SK-N-MC (cell line): ENCODE measurements around the gene SFRP5.

Experiments used
- DNase-seq: peaks from one replicate; pipeline ENCODE4 v3.0.0-alpha.2; 2011; ENCODE audit warnings: low read depth, low spot score
- H3K27ac ChIP-seq: fragments of 200-600 bp; sonication (generic); 2 replicates; pipeline ENCODE4 v1.5.1; 2016; ENCODE audit warnings: mixed run types
- H3K36me3 ChIP-seq: fragments of 200-600 bp; sonication (generic); 2 replicates; pipeline ENCODE4 v1.6.1; 2017; ENCODE audit warnings: antibody characterized with exemption, low read length, mixed read lengths; ENCODE audit not compliant: insufficient read depth
- H3K4me3 ChIP-seq: fragments of 200-600 bp; sonication (generic); 2 replicates; pipeline ENCODE4 v1.5.1; 2016
- H3K9ac ChIP-seq: fragments of 200-600 bp; sonication (generic); 2 replicates; pipeline ENCODE4 v1.8.0; 2017; ENCODE audit warnings: mixed run types, mixed read lengths; ENCODE audit not compliant: insufficient read length
- H3K9me3 ChIP-seq: fragments of 200-600 bp; sonication (generic); 2 replicates; pipeline ENCODE4 v1.6.1; 2017; ENCODE audit warnings: low read depth, mild to moderate bottlenecking, antibody characterized with exemption, low read length, moderate library complexity, mixed read lengths
- EZH2 ChIP-seq: fragments of 200-600 bp; sonication (generic); IDR thresholded peaks from one replicate; pipeline ENCODE4 v1.6.1; 2017; ENCODE audit warnings: antibody characterized with exemption
- FOXP2 ChIP-seq: optimal IDR thresholded peaks from 2 replicates; pipeline ENCODE3; 2011; ENCODE audit warnings: mild to moderate bottlenecking, moderate library complexity; ENCODE audit not compliant: insufficient read depth; ENCODE audit errors: extremely low read length, control extremely low read depth
- POLR2AphosphoS5 ChIP-seq: IDR thresholded peaks from 2 replicates; pipeline ENCODE4 v1.6.1; 2012; ENCODE audit warnings: mild to moderate bottlenecking, low read depth, low read length, borderline replicate concordance

The SFRP5 gene

GRCh38 chr10:97789770-97790397, 18.1 kb upstream of the SFRP5 start:
- no peak for DNase-seq
- Histone ChIP-seq H3K4me3 (no peak overlapping the region), H3K27ac (no peak overlapping the region), H3K9me3 (no peaks in the 10 kb centered on the region), H3K36me3 (no peaks in the 10 kb centered on the region), H3K9ac (no peak overlapping the region)
- TF ChIP-seq EZH2 (no peak), FOXP2 (no peak), POLR2AphosphoS5 (no peak)

GRCh38 chr10:97788552-97789442, 17.0 kb upstream of the SFRP5 start:
- TF ChIP-seq EZH2: no peak
- no peak for TF ChIP-seq FOXP2
- TF ChIP-seq POLR2AphosphoS5: no peak
- Histone ChIP-seq H3K27ac (no peak overlapping the region), H3K9me3 (no peaks in the 10 kb centered on the region), H3K9ac (no peak overlapping the region), H3K36me3 (no peaks in the 10 kb centered on the region), H3K4me3 (peak overlapping the region; percentile 28; the same call in 1 of the 2 replicates)
- no peak for DNase-seq

- no peaks in the 10 kb centered on the region for H3K36me3 ChIP-seq
- H3K4me3 ChIP-seq: no peak overlapping the region
- DNase-seq: no peak
- no peak overlapping the region for H3K9ac ChIP-seq
- TF ChIP-seq POLR2AphosphoS5 (no peak), EZH2 (no peak)
- H3K9me3 ChIP-seq: no peaks in the 10 kb centered on the region
- no peak overlapping the region for H3K27ac ChIP-seq
These were observed 13.9 kb upstream of the SFRP5 start for GRCh38 chr10:97785731-97786130.

- DNase-seq: no peak
- Histone ChIP-seq H3K9ac (no peak overlapping the region), H3K27ac (no peak overlapping the region), H3K36me3 (no peaks in the 10 kb centered on the region), H3K4me3 (no peak overlapping the region), H3K9me3 (no peaks in the 10 kb centered on the region)
- no peak for TF ChIP-seq EZH2
- TF ChIP-seq FOXP2: no peak
- no peak for TF ChIP-seq POLR2AphosphoS5
These were observed 13.4 kb upstream of the SFRP5 start for GRCh38 chr10:97785231-97785630.

GRCh38 chr10:97784200-97784810, 12.5 kb upstream of the SFRP5 start:
- no peak overlapping the region for H3K9ac ChIP-seq
- DNase-seq: no peak
- TF ChIP-seq POLR2AphosphoS5: no peak
- H3K4me3 ChIP-seq: no peak overlapping the region
- H3K27ac ChIP-seq: no peak overlapping the region
- no peaks in the 10 kb centered on the region for H3K36me3 ChIP-seq
- no peaks in the 10 kb centered on the region for H3K9me3 ChIP-seq

- H3K4me3 ChIP-seq: no peak overlapping the region
- no peak overlapping the region for H3K27ac ChIP-seq
- no peaks in the 10 kb centered on the region for H3K9me3 ChIP-seq
- no peak for TF ChIP-seq EZH2
- TF ChIP-seq POLR2AphosphoS5: no peak
- TF ChIP-seq FOXP2: no peak
- DNase-seq: no peak
- no peaks in the 10 kb centered on the region for H3K36me3 ChIP-seq
- no peak overlapping the region for H3K9ac ChIP-seq
These were observed 10.8 kb upstream of the SFRP5 start for GRCh38 chr10:97782455-97783228.

- no peak for TF ChIP-seq FOXP2
- no peak for TF ChIP-seq POLR2AphosphoS5
- no peaks in the 10 kb centered on the region for H3K9me3 ChIP-seq
- no peak overlapping the region for H3K9ac ChIP-seq
- H3K27ac ChIP-seq: no peak overlapping the region
- H3K36me3 ChIP-seq: no peaks in the 10 kb centered on the region
- no peak overlapping the region for H3K4me3 ChIP-seq
- DNase-seq: no peak
These were observed 10.0 kb upstream of the SFRP5 start for GRCh38 chr10:97781618-97782331.
